ENCODE data around the gene TSPAN5. TPM values are rescaled to one million over a fixed set of nuclear protein-coding genes. Genes with fewer than 3 reads are reported as not detected.

TSPAN5 gene
- total RNA-seq, 2 donors from 2014 or later = 7.9 to 48.5 TPM

DNA sequence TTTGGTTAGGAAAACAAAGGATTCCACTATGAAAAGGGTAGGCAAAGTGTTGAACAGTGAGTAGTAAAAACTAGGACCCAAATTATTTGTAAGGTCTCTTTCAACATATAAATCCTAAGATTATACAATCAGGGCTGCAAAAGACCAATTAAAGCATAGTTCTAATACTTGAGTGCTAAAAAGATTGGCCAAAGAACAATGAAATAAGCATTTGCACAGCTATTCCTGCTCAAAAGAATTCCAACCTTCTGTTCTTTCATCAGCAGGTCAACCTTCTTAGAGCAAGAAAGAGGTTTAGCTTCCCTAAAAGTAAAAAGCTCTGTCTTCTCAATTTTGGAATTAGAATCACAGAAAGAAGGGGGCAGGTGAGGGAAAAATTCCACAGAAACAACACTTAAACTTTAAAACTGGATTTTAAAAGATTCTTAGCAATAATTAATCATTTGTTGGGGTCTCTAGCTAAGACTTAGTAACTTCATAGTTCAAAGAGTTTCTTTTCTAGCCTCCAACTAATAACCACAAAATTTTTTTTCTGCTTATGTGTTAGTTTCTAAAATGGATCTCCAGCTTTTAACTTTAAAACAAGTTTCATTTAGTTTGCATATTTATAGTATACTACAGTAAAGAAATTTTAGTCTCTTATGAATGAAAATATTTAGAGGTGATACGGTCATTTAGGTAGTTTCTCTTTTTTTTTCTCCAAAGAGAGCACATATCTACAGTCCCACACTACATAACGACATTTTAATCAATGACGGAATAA lies 16.3 kb downstream of the TSPAN5 start:
- WGBS = 96% methylated on average over 3 of the region's 3 CpGs
- intact Hi-C loops (cut with DNase I) = no loop called here
- H3K4me1 ChIP-seq (replicated peaks) = no peaks in the 10 kb centered on the region
- no peaks in the 10 kb centered on the region for H3K36me3 ChIP-seq
- H3K27me3 ChIP-seq (replicated peaks; ENCODE audit: insufficient read depth) = no peaks in the 10 kb centered on the region
- DNase-seq (ENCODE audit: low spot score) = no peak
- H3K27ac ChIP-seq = no peak overlapping the region
- TF ChIP-seq, protein P1, sequence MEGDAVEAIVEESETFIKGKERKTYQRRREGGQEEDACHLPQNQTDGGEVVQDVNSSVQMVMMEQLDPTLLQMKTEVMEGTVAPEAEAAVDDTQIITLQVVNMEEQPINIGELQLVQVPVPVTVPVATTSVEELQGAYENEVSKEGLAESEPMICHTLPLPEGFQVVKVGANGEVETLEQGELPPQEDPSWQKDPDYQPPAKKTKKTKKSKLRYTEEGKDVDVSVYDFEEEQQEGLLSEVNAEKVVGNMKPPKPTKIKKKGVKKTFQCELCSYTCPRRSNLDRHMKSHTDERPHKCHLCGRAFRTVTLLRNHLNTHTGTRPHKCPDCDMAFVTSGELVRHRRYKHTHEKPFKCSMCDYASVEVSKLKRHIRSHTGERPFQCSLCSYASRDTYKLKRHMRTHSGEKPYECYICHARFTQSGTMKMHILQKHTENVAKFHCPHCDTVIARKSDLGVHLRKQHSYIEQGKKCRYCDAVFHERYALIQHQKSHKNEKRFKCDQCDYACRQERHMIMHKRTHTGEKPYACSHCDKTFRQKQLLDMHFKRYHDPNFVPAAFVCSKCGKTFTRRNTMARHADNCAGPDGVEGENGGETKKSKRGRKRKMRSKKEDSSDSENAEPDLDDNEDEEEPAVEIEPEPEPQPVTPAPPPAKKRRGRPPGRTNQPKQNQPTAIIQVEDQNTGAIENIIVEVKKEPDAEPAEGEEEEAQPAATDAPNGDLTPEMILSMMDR (IDR thresholded peaks at IDR 0.05) = no peak
- TF ChIP-seq POLR2A (IDR thresholded peaks at IDR 0.05) = no peak
- TF ChIP-seq POLR2AphosphoS5 (IDR thresholded peaks at IDR 0.05) = no peak
- no peaks in the 10 kb centered on the region for H3K9me3 ChIP-seq
- H3K4me3 ChIP-seq = no peak overlapping the region

DNA sequence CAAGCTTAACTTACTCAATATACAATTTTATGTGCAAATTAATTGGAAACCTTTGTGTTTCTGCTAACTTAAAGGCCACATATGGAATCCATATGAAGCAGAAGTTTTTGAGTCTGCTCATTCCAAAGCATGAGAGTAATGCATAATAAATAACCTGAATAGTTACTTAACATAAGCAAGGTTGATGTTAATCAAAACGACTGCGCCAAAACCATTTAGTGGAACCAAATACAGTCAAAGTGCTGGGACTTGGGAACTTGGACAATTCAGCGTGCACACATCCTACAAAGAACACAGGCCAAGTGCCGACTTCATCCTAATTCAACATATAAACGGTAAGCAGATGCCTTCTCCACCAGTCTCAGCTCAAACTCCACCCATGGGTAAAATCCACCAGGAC lies 17.0 kb downstream of the TSPAN5 start:
- no peaks in the 10 kb centered on the region for H3K27me3 ChIP-seq (replicated peaks; ENCODE audit: insufficient read depth)
- intact Hi-C loops (cut with DNase I) = no loop called here
- TF ChIP-seq, protein P1 (IDR thresholded peaks at IDR 0.05) = no peak
- TF ChIP-seq POLR2A (IDR thresholded peaks at IDR 0.05) (no peak), POLR2AphosphoS5 (IDR thresholded peaks at IDR 0.05) (no peak)
- DNase-seq (ENCODE audit: low spot score) = no peak
- no peak overlapping the region for H3K4me3 ChIP-seq
- H3K27ac ChIP-seq = no peak overlapping the region
- H3K4me1 ChIP-seq (replicated peaks) = no peaks in the 10 kb centered on the region
- WGBS = 88% methylated on average over 5 of the region's 5 CpGs
- no peaks in the 10 kb centered on the region for H3K36me3 ChIP-seq
- no peaks in the 10 kb centered on the region for H3K9me3 ChIP-seq

DNA sequence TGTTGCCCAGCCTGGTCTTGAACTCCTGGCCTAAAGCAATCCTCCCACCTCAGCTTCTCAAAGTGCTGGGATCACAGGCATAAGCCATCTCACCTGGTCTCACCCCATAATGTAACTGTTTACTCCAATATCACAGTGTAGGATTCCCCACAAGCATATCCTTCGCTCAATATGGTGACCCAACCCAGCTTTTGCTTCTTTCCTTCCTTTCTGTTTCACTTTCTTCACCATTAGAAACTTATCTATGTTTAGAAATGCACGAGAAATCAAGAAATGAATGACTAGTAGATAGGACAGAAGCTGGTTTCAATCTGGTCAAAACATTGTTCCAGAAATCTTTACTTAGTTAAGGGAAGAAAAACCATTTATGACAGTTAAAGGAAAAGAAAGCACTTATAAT lies 18.9 kb downstream of the TSPAN5 start:
- TF ChIP-seq, protein P1 (IDR thresholded peaks at IDR 0.05) = no peak
- no peak for TF ChIP-seq POLR2A (IDR thresholded peaks at IDR 0.05)
- TF ChIP-seq POLR2AphosphoS5 (IDR thresholded peaks at IDR 0.05) = no peak
- no peaks in the 10 kb centered on the region for H3K27me3 ChIP-seq (replicated peaks; ENCODE audit: insufficient read depth)
- no peaks in the 10 kb centered on the region for H3K4me1 ChIP-seq (replicated peaks)
- 81% methylated on average over 2 of the region's 2 CpGs for WGBS
- H3K27ac ChIP-seq = no peak overlapping the region
- H3K4me3 ChIP-seq = no peak overlapping the region
- no peaks in the 10 kb centered on the region for H3K9me3 ChIP-seq
- intact Hi-C loops (cut with DNase I) = no loop called here
- DNase-seq (ENCODE audit: low spot score) = no peak
- H3K36me3 ChIP-seq = no peaks in the 10 kb centered on the region

DNA sequence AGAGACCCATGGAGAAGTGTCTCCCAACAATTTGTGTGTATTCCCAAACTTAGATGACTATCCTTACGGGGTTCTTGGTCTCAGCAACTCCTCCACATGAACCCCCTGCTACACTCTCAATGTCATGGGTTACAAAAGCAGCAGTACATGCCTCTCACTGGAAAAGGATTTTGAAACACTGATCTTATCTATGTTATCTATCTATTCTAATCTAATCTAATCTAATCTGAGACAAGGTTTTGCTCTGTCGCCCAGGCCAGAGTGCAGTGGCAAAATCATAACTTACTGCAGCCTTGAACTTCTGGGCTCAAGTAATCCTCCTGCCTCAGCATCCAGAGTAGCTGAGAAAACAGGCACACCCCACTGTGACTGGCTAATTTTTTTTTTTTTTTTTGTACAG lies 19.3 kb downstream of the TSPAN5 start:
- intact Hi-C loops (cut with DNase I) = no loop called here
- Histone ChIP-seq H3K9me3 (no peaks in the 10 kb centered on the region), H3K27me3 (replicated peaks; ENCODE audit: insufficient read depth) (no peaks in the 10 kb centered on the region), H3K36me3 (no peaks in the 10 kb centered on the region), H3K27ac (no peak overlapping the region), H3K4me1 (replicated peaks) (no peaks in the 10 kb centered on the region), H3K4me3 (no peak overlapping the region)
- no peak for DNase-seq (ENCODE audit: low spot score)
- 100% methylated on average over 2 of the region's 2 CpGs for WGBS
- TF ChIP-seq POLR2A (IDR thresholded peaks at IDR 0.05) = no peak
- TF ChIP-seq POLR2AphosphoS5 (IDR thresholded peaks at IDR 0.05) = no peak
- TF ChIP-seq, protein P1 (IDR thresholded peaks at IDR 0.05) = no peak

DNA sequence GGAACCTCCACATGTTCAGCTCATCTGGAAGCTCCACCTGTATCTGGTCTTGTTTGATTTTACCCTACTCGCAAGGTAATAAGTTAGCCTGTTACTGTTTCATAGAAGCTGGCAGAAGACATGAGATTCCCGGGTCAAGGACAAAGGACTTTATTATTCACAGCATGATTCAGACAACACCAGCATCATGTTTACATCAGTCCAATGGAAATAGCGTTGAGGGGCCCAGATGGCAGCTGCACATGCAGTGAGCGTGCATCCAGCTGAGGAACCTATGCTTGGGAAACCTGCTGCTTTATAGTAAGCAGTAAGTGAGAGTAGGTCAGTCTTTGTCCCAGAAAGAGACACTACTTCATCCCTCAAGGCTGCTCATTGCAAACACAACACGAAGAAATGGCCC lies 19.8 kb downstream of the TSPAN5 start:
- Histone ChIP-seq H3K4me1 (replicated peaks) (no peaks in the 10 kb centered on the region), H3K27me3 (replicated peaks; ENCODE audit: insufficient read depth) (no peaks in the 10 kb centered on the region), H3K36me3 (no peaks in the 10 kb centered on the region), H3K9me3 (no peaks in the 10 kb centered on the region), H3K27ac (no peak overlapping the region), H3K4me3 (no peak overlapping the region)
- DNase-seq (ENCODE audit: low spot score) = no peak
- TF ChIP-seq POLR2A (IDR thresholded peaks at IDR 0.05) = no peak
- intact Hi-C loops (cut with DNase I) = no loop called here
- 82% methylated on average over 5 of the region's 5 CpGs for WGBS

Measured in prostate gland (tissue), 2 donors.